HG02852 (cell line): ENCODE measurements around the gene ANKRD18B.
"Not testable (repeated sequence)": the region's sequence is repeated elsewhere in the genome, so short reads cannot be mapped to it uniquely, and the experiment has no call there.

Experiments used
- ATAC-seq: cut with Tn5 transposase; IDR thresholded peaks from one replicate; pipeline ENCODE4 v1.9.1; 2021; ENCODE audit warnings: mild to moderate bottlenecking, moderate library complexity; ENCODE audit not compliant: unreplicated experiment

ANKRD18B gene

DNA sequence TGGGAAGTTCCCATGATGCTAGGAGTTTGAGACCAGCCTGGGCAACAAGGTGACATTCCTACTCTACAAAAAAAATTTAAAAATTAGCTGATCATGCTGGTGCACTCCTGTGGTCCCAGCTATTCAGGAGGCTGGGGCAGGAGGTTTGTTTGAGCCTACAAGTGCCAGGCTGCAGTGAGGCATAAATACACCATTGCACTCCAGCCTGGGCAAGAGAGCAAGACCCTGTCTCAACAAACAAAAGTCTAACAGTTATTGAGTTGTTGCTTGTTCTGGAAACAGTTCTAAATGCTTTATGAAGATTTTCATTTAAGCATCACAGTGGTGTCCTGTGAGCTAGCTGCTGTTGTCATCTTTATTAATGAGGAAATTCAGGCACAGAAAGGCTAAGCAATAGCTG is 4.0 kb downstream of the ANKRD18B start:
- not testable (repeated sequence) for ATAC-seq

DNA sequence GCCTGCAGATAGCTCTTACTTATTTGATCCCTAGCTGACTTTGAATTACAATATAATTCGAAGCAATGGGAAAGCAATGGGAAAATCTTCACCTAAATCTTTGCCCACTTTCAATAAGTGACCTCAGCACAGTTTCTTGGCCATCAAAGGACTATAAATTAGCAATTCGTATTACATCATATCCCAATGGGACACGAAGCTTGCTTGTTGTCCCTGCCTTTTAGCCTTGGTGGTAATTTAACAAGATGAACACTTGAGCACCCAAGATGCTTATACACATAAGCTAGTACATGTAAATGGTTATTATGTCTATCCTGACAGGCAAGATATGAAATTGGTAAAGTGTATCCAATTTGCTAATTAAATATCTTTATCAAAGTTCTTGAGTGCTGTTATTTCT is 9.9 kb downstream of the ANKRD18B start:
- not testable (repeated sequence) for ATAC-seq

- ATAC-seq, result no peak
These were observed 11.5 kb downstream of the ANKRD18B start for GRCh38 chr9:33535541-33535940.

DNA sequence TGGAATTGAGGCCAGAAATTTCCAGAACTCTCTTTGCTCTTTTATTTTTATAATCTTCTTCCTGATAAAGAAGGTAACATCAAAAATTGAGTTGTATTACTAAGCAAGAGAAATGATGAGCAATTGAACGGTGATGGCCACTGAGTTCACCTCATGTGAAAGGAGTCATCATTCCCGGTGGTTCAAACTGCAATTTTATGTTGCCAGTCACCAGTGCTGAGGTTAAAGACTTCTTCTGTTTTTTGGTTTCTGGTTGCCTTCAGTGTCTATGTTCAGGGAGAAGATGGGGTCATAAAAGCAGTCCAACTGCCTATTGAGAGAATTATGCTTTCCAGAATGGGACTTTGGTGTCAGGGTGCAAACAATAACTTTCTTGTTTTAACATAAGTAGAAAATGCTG is 19.4 kb downstream of the ANKRD18B start:
- ATAC-seq, result not testable (repeated sequence)

- not testable (repeated sequence) for ATAC-seq
These were observed 21.7 kb downstream of the ANKRD18B start for GRCh38 chr9:33545715-33546114.

- ATAC-seq, result not testable (repeated sequence)
These were observed 24.8 kb downstream of the ANKRD18B start for GRCh38 chr9:33548816-33549215.

GRCh38 chr9:33549418-33549817 is 25.4 kb downstream of the ANKRD18B start:
- ATAC-seq, result not testable (repeated sequence)

GRCh38 chr9:33551183-33551582 is 27.1 kb downstream of the ANKRD18B start:
- ATAC-seq, result not testable (repeated sequence)

DNA sequence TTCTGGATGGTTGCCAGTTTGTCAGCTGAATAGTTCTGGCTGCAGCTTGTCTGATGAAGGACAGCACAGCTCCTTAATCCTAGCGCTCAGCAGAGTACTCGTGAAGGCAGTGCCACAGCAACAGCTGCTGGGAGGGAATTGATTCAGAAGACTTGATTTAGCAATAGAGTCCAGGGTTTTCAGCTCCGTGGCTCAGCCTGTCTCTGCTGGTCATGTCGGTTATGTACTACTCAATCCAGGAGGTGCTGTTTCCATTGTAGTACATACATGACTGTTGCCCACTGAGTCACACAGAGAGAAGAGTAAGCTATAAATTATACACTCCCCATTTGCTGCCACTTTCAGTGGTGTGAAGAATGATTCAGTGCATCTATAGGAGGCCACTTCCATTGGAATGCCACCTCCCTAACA is 28.3 kb downstream of the ANKRD18B start:
- not testable (repeated sequence) for ATAC-seq

GRCh38 chr9:33560217-33560616 is 36.2 kb downstream of the ANKRD18B start:
- ATAC-seq, result not testable (repeated sequence)

DNA sequence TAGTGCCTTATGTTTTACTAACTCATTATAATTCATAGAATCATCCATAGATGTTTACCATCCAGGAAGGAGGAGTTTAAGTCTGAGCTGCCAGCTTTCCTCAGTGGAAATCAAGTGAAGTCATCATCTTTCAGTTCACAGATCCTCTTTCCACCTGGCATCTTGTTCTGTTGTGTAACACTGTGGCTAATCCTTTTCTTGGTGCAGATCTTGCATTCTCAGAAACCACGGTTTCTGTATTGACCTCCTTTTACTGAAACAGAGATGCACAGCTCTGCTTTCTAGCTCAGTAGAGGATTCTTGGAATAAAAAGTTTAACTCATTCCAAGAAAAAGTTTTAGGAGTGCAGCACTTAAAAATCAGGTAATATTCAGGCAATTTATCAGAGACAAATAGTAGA is 38.1 kb downstream of the ANKRD18B start:
- ATAC-seq, result not testable (repeated sequence)

DNA sequence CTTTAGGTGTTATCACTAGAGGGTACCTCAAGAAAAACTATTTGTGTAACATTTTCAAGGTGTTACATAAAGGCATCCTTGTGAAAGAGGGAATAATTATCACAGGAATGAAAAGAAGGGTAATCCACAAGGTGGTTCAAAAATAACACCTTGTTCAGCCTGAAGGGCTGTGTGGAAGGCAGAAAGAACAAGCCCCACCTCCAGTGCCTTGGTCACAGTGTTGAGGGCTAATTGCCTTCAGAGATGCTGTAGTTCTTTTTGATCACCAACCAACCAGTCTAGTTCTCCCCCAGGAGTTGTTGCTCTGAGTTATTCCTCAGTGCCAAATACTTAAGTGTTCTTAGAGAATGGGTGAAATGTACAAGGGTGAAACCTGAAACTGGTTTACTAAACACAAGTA is 43.7 kb downstream of the ANKRD18B start:
- ATAC-seq, result not testable (repeated sequence)

GRCh38 chr9:33577786-33578185 is 53.7 kb downstream of the ANKRD18B start:
- not testable (repeated sequence) for ATAC-seq

- not testable (repeated sequence) for ATAC-seq
These were observed 55.9 kb downstream of the ANKRD18B start for GRCh38 chr9:33579996-33580395.

DNA sequence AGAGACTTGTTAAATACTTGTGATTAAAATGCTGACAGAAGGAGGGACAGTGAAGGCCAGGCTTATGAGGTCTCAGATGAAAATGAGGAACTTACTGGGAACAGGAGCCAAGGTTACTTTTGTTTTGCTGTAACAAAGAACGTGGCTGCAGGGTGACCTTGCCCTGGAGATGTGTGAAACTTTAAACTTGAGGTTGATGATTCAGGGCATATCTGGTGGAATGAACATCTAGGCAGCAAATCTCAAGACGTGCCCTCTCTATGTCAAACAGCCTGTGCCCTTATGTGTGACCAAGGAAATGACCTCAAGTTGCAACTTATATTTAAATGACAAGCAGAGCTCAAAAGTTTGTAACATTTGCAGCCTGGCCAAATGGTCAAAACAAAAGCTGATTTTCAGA is 58.6 kb downstream of the ANKRD18B start:
- ATAC-seq, result not testable (repeated sequence)

DNA sequence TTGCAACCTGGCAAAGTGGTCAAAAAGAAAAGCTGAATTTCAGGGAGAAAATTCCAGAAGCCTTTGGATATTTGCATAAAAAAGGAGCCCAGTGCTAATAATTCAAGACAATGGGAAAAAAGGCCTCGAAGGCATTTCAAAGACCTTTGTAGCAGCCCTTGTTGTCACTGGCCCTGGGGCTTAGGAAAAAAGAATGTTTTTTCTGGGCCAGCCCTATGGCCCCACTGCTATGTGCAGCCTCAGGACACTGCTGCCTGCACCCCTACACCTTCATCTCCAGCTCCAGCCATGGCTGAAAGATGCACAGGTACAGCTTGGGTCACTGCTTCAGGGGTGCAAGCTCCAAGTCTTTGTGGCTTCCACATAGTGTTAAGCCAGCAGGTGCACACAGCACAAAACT is 62.1 kb downstream of the ANKRD18B start:
- ATAC-seq, result not testable (repeated sequence)

- ATAC-seq, result not testable (repeated sequence)
These were observed 63.7 kb downstream of the ANKRD18B start for GRCh38 chr9:33587799-33588198.

GRCh38 chr9:33588876-33589275 is 64.8 kb downstream of the ANKRD18B start:
- ATAC-seq, result not testable (repeated sequence)

- not testable (repeated sequence) for ATAC-seq
These were observed 66.8 kb downstream of the ANKRD18B start for GRCh38 chr9:33590857-33591256.

- not testable (repeated sequence) for ATAC-seq
These were observed 72.9 kb downstream of the ANKRD18B start for GRCh38 chr9:33596974-33597373.

GRCh38 chr9:33597386-33597785 is 73.3 kb downstream of the ANKRD18B start:
- not testable (repeated sequence) for ATAC-seq

DNA sequence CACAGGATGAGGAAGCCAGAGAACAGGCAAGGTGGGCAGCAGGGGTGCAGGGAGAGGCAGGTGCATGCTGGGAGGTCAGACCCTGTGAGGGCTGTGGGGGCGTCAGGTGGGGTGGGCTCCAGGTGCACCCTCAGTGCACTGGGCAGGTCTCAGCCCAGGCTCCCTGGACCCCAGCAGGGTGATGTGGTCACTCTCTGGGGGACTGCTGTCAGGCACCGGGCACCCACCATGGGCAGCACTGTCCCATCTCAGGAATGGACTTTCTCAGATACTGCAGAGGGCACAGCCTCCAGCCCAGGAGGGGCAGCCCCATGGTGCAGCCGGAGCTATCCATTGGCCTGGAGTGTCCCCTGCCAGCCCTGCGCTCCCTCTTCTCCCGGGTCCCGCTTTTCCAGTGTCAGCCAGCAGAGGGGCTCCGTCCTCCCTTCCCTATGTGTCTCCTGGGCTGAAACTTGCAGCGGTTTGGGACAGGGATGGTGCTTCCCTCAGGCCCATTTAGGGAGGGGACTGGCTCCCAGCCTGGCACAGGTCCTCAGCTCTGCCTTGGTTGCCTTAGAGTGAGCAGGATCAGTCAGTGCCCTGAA is 74.8 kb downstream of the ANKRD18B start:
- ATAC-seq, result not testable (repeated sequence)

DNA sequence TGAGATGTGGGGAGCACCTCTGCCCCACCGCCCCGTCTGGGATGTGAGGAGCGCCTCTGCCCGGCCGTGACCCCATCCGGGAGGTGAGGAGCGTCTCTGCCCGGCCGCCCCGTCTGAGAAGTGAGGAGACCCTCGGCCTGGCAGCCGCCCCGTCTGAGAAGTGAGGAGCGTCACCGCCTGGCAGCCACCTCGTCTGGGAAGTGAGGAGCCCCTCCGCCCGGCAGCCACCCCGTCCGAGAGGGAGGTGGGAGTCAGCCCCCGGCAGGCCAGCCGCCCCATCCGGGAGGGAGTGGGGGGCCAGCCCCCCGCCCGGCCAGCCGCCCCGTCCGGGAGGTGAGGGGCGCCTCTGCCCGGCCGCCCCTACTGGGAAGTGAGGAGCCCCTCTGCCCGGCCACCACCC is 76.9 kb downstream of the ANKRD18B start:
- ATAC-seq, result not testable (repeated sequence)
